BE2C (cell line): Measurements from ENCODE around the gene TFPI.

Source experiments
- DNase-seq: peaks from one replicate; pipeline ENCODE4 v3.0.0-alpha.2; 2020
- H3K27me3 ChIP-seq: fragments of 250-450 bp; sonication (Bioruptor Pico); 2 replicates; pipeline ENCODE4 v1.5.1; 2020; ENCODE audit warnings: mild to moderate bottlenecking
- H3K36me3 ChIP-seq: fragments of 250-450 bp; sonication (Bioruptor Pico); 2 replicates; pipeline ENCODE4 v1.5.1; 2020; ENCODE audit warnings: mild to moderate bottlenecking
- H3K4me1 ChIP-seq: fragments of 250-450 bp; sonication (Bioruptor Pico); 2 replicates; pipeline ENCODE4 v1.5.1; 2020
- H3K4me3 ChIP-seq: 2 replicates; pipeline ENCODE4 v1.5.1; 2011; ENCODE audit warnings: low read depth, low read length
- H3K9me3 ChIP-seq: fragments of 250-450 bp; sonication (Bioruptor Pico); 2 replicates; pipeline ENCODE4 v1.5.1; 2020
- CTCF ChIP-seq: IDR thresholded peaks from 2 replicates; pipeline ENCODE4 v1.5.1; 2012; ENCODE audit warnings: mild to moderate bottlenecking, low read depth, low read length

Gene TFPI

DNA sequence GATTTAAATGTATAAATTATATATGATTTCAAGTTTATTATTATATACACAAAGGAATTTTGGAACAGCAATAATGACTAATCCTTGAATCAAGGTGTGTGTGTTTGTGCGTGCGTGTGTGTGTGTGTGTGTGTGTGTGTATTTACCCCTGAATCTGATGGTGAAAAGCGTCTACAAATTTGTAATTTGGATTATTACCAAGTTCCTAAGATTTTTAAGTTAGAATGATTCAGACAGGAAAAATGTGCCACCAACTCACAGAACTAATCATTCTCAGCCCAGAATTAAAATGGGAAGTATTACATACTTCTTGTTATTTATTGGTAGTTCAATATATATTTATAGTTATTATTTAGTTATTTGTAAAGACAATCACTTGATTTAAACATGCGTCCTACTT, 118.5 kb downstream of the TFPI start:
- no peaks in the 10 kb centered on the region for H3K36me3 ChIP-seq
- H3K9me3 ChIP-seq: no peaks in the 10 kb centered on the region
- DNase-seq: no peak
- TF ChIP-seq CTCF: no peak
- H3K4me1 ChIP-seq: no peaks in the 10 kb centered on the region
- H3K4me3 ChIP-seq: no peak overlapping the region
- H3K27me3 ChIP-seq: no peaks in the 10 kb centered on the region

DNA sequence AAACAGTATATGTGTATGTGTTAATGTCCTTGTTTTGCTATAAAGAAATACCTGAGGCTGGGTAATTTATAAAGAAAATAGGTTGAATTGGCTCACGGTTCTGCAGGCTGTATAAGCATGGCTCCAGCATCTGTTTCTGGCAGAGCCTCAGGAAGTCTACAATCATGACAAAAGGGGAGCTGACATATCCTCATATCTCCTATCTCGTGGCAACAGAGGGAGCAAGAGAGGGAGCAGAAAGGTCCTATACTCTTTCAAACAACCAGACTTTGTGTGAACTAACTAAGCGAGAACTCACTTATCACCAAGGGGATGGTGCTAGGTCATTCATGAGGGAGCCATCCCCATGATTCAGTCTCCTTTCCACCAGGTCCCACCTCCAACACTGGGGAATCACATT, 119.2 kb downstream of the TFPI start:
- Histone ChIP-seq H3K36me3 (no peaks in the 10 kb centered on the region), H3K9me3 (no peaks in the 10 kb centered on the region), H3K27me3 (no peaks in the 10 kb centered on the region), H3K4me1 (no peaks in the 10 kb centered on the region), H3K4me3 (no peak overlapping the region)
- DNase-seq: no peak
- no peak for TF ChIP-seq CTCF

GRCh38 chr2:187434342-187434785, 119.9 kb downstream of the TFPI start:
- H3K4me3 ChIP-seq: no peak overlapping the region
- no peaks in the 10 kb centered on the region for H3K9me3 ChIP-seq
- H3K36me3 ChIP-seq: no peaks in the 10 kb centered on the region
- no peaks in the 10 kb centered on the region for H3K4me1 ChIP-seq
- TF ChIP-seq CTCF: no peak
- no peaks in the 10 kb centered on the region for H3K27me3 ChIP-seq
- no peak for DNase-seq

DNA sequence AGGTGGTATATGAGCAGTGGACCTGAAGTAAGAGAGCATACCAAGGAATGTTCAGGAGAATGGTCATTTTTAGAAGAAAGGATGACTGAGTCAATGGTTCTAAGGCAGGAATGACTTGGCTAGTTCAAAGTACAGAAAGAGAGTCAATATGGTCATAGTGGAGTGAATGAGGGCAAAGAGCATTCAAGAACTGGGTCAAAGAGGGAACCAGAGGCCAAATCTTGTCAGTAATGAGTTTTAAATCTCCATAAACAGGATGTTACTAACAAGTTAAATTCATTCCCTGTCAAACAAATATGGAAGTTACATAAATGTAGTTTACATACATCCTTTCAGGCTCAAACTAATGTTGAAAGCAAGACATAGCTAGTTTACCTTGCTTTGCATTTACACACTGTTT, 122.3 kb downstream of the TFPI start:
- H3K27me3 ChIP-seq: no peaks in the 10 kb centered on the region
- H3K36me3 ChIP-seq: no peaks in the 10 kb centered on the region
- H3K4me3 ChIP-seq: no peak overlapping the region
- H3K4me1 ChIP-seq: no peaks in the 10 kb centered on the region
- TF ChIP-seq CTCF: no peak
- H3K9me3 ChIP-seq: no peaks in the 10 kb centered on the region
- no peak for DNase-seq

GRCh38 chr2:187429989-187430388, 124.2 kb downstream of the TFPI start:
- no peak for DNase-seq
- H3K27me3 ChIP-seq: no peaks in the 10 kb centered on the region
- TF ChIP-seq CTCF: no peak
- no peaks in the 10 kb centered on the region for H3K36me3 ChIP-seq
- H3K4me1 ChIP-seq: no peaks in the 10 kb centered on the region
- no peaks in the 10 kb centered on the region for H3K9me3 ChIP-seq
- no peak overlapping the region for H3K4me3 ChIP-seq

DNA sequence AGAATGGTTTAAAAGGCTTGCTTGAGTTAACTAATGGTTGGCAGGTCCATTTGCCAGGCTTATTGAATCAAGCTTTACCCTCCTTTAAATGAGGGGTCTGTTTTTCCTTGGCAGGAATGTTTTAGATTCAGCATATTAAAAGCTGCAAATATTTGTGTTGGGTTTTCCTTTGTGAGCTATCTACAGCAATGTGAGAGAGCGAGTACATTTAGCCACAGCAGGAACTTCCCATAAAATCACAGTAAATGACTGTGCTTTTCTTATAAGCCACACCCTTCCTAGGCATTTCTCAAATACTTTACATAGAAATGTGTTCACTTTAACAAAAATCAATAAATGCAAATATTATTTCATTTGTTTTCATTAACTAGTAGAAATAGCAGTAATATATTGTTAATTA, 130.1 kb downstream of the TFPI start:
- Histone ChIP-seq H3K36me3 (no peaks in the 10 kb centered on the region), H3K4me3 (no peak overlapping the region), H3K9me3 (no peaks in the 10 kb centered on the region), H3K27me3 (no peaks in the 10 kb centered on the region), H3K4me1 (no peaks in the 10 kb centered on the region)
- TF ChIP-seq CTCF: no peak
- DNase-seq: no peak
